ENCODE results near the gene LIMCH1.

Gene LIMCH1

DNA sequence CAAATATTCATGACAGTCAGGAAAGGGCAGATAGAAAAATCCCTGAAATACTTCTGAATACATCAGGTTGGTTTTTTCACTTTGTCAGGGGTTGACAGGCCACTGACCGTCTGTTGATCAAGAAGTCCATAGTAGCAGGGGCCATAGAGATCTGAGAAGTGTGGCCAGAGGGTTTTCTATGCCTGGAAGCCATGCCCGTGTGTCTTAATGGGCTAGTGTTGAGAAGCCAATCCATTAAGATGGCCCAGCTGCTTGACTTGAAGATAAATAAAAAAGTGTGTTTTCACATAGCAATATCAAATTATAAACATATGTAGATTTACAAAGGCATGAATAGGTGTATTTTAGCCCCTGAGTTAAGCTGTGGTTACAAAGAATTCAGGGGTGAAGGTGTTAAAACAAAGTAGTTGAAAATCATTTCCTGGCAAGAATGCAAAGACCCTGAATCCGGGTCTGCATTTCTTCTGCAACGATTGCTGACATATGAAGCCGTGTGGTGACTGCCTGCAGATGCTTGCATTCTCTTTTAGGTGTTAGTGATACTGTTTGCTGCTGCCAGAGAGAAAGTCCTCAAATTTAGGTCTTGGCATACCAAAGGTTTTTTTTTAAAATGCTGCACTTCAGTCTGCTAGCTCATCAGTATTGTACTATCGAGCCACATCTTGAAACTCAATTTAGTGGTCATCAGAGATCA is 9.3 kb upstream of the LIMCH1 start:
- DNase-seq (ENCODE audit: low spot score) (no peak), FAIRE-seq (no peak)

GRCh38 chr4:41530741-41531140 is 7.2 kb upstream of the LIMCH1 start:
- DNase-seq (ENCODE audit: low spot score): no peak
- FAIRE-seq: no peak

DNA sequence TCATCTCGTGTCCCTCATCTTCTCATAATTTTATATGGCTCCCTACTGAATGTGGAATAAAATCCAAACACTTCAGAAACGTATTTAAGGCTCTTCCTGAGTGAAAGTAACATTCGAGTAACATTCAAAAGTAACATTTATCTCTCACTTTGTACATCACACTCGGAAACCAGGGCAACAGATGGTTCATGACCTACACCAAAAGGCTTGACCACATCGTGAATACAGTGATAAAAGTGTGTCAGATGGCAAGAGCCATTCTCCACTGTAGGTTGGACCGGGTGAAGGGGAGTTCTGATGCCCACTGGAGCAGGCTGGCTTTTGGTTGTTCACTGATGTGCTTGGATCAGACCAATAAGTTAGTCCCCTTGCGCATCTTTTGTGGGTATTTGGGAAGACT is 5.6 kb upstream of the LIMCH1 start:
- DNase-seq (ENCODE audit: low spot score): no peak
- no peak for FAIRE-seq

GRCh38 chr4:41532882-41533281 is 5.1 kb upstream of the LIMCH1 start:
- DNase-seq (ENCODE audit: low spot score) (no peak), FAIRE-seq (no peak)

- DNase-seq (ENCODE audit: low spot score) (no peak), FAIRE-seq (no peak)
Observed at GRCh38 chr4:41533680-41534079, 4.3 kb upstream of the LIMCH1 start.

- no peak for FAIRE-seq
- no peak for DNase-seq (ENCODE audit: low spot score)
Observed at GRCh38 chr4:41534404-41534803, 3.6 kb upstream of the LIMCH1 start.

DNA sequence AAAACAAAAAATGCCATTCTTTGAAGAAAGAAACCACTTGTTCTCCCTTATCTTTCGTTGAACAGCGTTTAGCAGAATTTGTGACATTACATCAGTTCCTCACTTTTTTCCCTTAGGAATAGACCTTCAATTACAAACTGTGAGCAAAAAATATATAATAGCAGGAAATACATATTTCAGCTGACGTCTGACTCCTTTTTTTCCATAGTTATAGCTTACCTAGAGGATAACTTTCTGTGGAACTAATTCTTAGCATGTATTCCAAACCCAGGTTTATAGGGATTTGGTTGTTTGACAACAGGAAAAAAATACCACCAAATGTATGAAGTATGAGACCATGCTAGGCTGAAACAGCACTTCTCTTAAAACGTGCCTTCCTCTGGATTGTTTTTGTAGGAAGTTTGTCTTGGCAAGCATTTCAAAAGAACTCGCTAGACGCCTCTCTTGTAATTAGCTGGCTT is 2.0 kb upstream of the LIMCH1 start:
- DNase-seq (ENCODE audit: low spot score): no peak
- no peak for FAIRE-seq

GRCh38 chr4:41537292-41537890 is 566 bp upstream of the LIMCH1 start:
- no peak for DNase-seq (ENCODE audit: low spot score)
- no peak for FAIRE-seq

DNA sequence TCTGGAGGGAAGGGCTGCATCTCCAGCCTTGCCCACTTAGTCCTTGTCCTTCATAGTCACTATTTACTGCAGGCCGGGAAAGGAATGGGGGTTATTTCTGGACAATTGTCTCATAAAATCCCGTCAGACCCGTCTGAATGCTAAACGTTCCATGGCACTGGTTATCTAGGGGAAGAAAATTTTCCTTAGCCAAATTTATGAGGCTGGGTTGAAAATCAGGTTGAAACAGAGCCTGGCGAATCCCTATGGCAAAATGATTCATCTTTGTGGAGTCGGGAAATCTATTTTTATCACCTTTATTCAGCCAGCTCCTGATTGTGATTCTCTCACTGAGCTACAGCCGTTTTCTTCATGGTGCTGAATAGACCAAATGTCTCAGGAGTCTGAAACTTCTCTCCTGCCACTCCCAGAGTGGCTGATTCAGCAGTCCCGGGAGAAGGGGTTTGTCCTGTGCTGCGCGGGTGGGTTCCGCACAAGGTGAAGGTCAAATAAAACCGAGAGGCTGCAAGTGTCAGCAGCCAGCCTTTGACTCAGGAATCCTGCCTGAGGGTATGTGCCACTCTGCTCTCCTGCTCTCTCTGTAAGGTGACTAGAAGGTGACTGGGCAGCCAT is 1.0 kb downstream of the LIMCH1 start:
- FAIRE-seq (no peak), DNase-seq (ENCODE audit: low spot score) (no peak)

- DNase-seq (ENCODE audit: low spot score) (no peak), FAIRE-seq (no peak)
Observed at GRCh38 chr4:41539711-41540110, 1.8 kb downstream of the LIMCH1 start.

- DNase-seq (ENCODE audit: low spot score) (no peak), FAIRE-seq (no peak)
Observed at GRCh38 chr4:41540687-41541086, 2.7 kb downstream of the LIMCH1 start.

DNA sequence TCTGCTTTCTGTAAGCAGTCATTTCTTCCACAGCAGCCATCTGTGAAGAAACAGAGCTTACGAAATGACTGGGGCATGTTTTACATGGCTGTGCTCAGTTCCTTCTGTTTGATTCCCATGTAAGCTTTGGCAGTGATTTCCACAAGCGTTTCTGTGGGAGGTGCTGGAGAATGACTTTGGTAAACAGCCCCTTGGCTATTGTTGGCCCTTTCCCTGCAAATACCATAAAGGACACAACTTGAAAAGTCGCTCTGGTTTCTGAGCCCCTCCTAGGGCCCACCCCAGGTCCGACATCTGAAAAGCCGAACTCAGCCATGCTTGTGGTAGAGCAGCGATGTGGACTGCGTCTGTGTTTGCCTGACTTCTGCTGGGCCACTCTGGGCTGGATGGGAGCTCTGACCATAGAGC is 3.7 kb downstream of the LIMCH1 start:
- FAIRE-seq (no peak), DNase-seq (ENCODE audit: low spot score) (no peak)

DNA sequence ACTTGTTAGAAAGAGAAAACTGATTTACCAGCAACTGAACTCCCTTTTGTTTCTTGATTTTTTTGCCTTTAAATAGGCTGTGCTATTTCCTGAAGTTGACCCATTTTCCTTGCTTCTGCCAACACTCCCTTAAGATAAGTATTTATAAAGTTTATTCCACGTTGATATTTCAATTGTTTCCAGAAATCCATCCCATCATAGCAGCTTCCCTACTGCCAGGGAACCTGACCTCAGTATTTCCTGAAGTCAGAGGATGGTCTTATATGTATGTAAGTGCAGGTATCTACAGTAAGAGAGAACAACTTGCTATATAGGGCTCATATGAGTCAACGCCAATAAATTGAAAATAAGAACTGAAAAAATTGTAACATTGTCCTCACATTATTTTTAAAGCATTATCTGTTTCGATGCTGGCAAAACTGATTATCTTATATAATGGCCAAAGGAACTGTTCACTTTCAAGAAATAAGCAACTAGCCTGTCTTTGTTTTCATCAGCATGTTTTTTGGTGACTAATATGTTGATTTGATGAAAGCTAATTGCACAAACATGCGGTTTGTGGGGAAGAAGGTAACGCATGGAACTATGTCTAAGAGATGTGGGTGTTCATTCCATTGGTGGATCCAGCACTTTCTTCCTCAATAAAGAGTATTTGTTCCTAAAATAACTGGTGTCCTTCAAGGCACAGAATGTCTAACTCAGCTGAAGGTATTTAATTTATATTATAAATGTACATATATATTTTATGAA is 4.7 kb downstream of the LIMCH1 start:
- no peak for FAIRE-seq
- DNase-seq (ENCODE audit: low spot score): no peak

DNA sequence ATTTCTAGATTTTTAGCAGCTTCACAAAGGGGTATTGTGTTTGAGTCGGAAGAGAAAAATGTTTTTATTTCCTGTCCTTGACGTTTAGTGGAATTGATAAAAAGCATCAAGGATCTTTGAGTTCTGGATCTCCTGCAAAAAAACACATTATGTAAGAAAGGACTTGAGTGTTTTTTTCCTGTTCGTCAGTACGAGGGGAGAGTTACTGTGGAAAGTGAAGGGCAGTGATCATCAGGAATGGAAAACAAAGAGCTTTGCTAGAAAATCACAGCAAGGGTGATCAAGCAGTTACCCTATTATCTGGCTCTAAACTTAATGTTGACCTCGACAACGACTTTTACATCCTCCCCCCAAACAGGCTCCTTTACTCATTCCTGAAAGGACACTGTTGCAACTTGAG is 7.3 kb downstream of the LIMCH1 start:
- FAIRE-seq: no peak
- no peak for DNase-seq (ENCODE audit: low spot score)

DNA sequence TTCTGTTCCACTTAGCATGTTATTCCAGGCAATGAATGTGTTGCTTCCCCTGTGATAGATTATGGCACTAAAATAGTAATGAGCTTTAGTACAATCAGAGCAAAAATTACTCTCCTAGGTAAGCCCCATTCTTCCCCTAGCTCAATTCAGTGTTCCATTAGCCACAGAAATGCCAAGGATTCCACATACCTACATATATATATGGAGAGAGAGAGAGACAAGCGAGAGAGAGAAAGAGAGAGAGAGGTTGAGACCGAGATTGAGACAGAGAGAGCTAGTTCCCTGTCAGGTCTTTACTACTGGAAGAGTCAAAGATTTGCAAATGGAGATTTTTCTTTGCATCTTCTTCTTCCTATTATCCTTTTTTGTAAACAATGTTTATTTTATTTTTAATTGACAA is 8.7 kb downstream of the LIMCH1 start:
- DNase-seq (ENCODE audit: low spot score) (no peak), FAIRE-seq (no peak)

DNA sequence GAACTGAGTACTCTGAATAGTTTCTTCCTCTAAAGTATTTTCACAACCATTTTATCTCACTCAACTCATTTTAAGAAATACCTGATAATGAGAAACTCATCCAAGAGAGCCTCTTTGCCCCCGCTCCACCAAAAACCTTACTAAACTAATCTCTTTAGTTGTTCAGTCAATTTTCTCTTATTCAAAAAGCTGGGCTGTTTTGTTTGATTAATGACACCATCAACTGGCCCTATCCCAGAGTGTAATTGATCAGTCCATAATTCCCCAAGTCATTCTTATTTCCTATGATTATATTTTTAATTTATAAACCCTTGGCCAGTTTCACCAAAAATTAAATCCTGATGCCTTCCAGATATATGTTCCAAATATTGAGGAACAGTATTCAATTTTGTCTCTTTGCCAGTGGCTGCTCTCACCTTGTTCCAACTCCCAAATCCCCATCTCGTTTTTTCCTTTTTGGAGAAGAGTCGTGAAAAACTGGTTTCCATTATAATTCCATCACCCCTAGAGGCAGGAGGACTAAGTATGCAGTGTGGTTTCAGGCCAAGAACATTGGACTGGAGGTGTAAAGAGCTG is 10.4 kb downstream of the LIMCH1 start:
- FAIRE-seq (no peak), DNase-seq (ENCODE audit: low spot score) (no peak)

DNA sequence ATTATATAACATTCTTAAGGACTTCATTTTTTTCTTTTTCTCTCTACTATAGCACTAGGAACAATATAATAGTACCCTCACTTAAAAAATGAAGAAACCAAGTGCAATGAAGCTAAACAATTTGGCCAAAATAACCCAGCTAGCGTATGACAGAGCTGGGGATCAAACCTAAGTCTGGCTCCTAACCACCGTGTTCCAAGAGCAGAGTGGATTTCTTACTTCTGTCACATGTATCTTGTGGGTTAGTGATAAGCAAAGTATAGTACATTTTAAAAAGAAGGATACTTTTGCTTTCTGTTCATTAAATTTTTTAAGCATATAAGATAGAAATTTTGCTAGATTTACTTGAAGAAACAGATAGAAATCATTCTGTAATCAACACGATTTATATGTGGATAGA is 11.5 kb downstream of the LIMCH1 start:
- DNase-seq (ENCODE audit: low spot score) (no peak), FAIRE-seq (no peak)

DNA sequence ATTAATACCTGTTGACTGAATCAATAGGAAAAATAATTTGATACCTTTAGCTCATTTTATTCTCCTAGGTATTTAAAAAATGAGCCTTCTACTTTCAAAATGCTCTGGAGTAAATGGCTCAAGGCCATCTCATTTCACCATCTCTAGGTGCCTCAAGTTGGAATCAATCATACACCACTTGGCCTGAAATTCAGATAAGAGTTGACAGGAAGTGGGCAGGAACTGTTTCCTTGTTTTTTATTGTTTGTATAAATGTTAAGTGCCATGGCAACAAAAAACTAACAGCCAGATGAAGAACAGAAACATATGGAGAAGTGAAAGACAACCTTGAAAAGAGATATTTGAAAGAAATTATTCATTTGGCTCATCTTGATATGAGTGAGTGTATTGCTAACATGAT is 12.4 kb downstream of the LIMCH1 start:
- FAIRE-seq (no peak), DNase-seq (ENCODE audit: low spot score) (no peak)

DNA sequence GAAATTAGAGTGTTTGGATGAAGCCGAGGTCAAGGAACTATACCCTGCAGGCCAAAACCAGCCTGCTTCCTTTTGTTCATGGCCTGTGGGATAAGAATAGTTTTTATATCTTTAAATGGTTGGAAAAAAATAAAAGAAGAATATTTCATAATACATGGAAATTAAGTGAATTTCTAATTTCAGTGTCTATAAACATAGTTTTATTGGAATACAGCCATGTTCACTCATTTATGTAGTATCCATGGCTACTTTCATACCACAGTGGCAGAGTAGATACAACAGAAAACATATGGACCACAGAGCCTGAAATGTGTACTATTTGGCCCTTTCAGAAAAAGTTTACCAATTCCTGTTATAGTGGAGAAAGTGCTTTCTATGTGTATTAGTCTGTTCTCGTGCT is 13.6 kb downstream of the LIMCH1 start:
- no peak for FAIRE-seq
- no peak for DNase-seq (ENCODE audit: low spot score)

- FAIRE-seq: no peak
Observed at GRCh38 chr4:41554905-41555304, 16.9 kb downstream of the LIMCH1 start.

GRCh38 chr4:41556526-41556925 is 18.6 kb downstream of the LIMCH1 start:
- FAIRE-seq (no peak), DNase-seq (ENCODE audit: low spot score) (no peak)

More at GRCh38 chr4:41554905-41555304, 16.9 kb downstream of the LIMCH1 start:
- DNase-seq (ENCODE audit: low spot score): no peak
